Pulmonary artery endothelial cell (primary cell): ENCODE data around the gene PCCA. TPM values are rescaled to one million over a fixed set of nuclear protein-coding genes. Genes with fewer than 3 reads are reported as not detected.
"Not testable (repeated sequence)": the region's sequence is repeated elsewhere in the genome, so short reads cannot be mapped to it uniquely, and the experiment has no call there.

Experiments
- DNase-seq: peaks from one replicate; pipeline ENCODE4 v3.0.0-alpha.2; 2011; ENCODE audit warnings: low read depth, low spot score
- total RNA-seq: library from RNA; depleted of rRNA; stranded (reverse); fragments of >200 nt; gene quantifications from 2 replicates; pipeline ENCODE4 v1.2.3, GENCODE V29; 2014

PCCA gene
- total RNA-seq, 1 donor from 2014 or later, result 28.6 TPM

- DNase-seq, result no peak
Measured at GRCh38 chr13:100097821-100098220, 8.9 kb downstream of the PCCA start.

GRCh38 chr13:100098445-100099116, 9.7 kb downstream of the PCCA start:
- DNase-seq, result no peak

GRCh38 chr13:100099117-100099445, 10.2 kb downstream of the PCCA start:
- DNase-seq, result not testable (repeated sequence)

- peak; percentile 89 for DNase-seq
Measured at GRCh38 chr13:100100115-100100879, 11.4 kb downstream of the PCCA start.

- no peak for DNase-seq
Measured at GRCh38 chr13:100102042-100102441, 13.1 kb downstream of the PCCA start.

GRCh38 chr13:100106005-100106404, 17.1 kb downstream of the PCCA start:
- DNase-seq, result no peak

- no peak for DNase-seq
Measured at GRCh38 chr13:100106705-100107104, 17.8 kb downstream of the PCCA start.

GRCh38 chr13:100108913-100109507, 20.1 kb downstream of the PCCA start:
- no peak for DNase-seq

- DNase-seq, result no peak
Measured at GRCh38 chr13:100110269-100110668, 21.4 kb downstream of the PCCA start.

GRCh38 chr13:100112186-100112838, 23.4 kb downstream of the PCCA start:
- DNase-seq, result no peak

GRCh38 chr13:100115693-100116254, 26.9 kb downstream of the PCCA start:
- DNase-seq, result no peak

GRCh38 chr13:100124265-100124664, 35.4 kb downstream of the PCCA start:
- DNase-seq, result no peak

GRCh38 chr13:100125946-100126345, 37.1 kb downstream of the PCCA start:
- no peak for DNase-seq

GRCh38 chr13:100128373-100128772, 39.5 kb downstream of the PCCA start:
- DNase-seq, result no peak

- no peak for DNase-seq
Measured at GRCh38 chr13:100128838-100129237, 39.9 kb downstream of the PCCA start.

- peak; percentile 5 for DNase-seq
Measured at GRCh38 chr13:100129605-100130004, 40.7 kb downstream of the PCCA start.

- peak; percentile 48 for DNase-seq
Measured at GRCh38 chr13:100130092-100130491, 41.2 kb downstream of the PCCA start.

GRCh38 chr13:100130930-100131511, 42.1 kb downstream of the PCCA start:
- DNase-seq, result no peak

- DNase-seq, result peak; percentile 98
Measured at GRCh38 chr13:100131863-100132574, 43.1 kb downstream of the PCCA start.

GRCh38 chr13:100138859-100139491, 50.1 kb downstream of the PCCA start:
- peak; percentile 8 for DNase-seq
